GM18873 (cell line): Measurements from ENCODE around the gene PRG3.
"Not testable (repeated sequence)": the region's sequence is repeated elsewhere in the genome, so short reads cannot be mapped to it uniquely, and the experiment has no call there.

Experiments used
- ATAC-seq: cut with Tn5 transposase; IDR thresholded peaks from one replicate; pipeline ENCODE4 v1.9.1; 2021; ENCODE audit warnings: mild to moderate bottlenecking, moderate library complexity, moderate number of reproducible peaks; ENCODE audit not compliant: unreplicated experiment, low FRiP score

The PRG3 gene

GRCh38 chr11:57345555-57346211 is 35.3 kb downstream of the PRG3 start:
- peak; percentile 56 for ATAC-seq

GRCh38 chr11:57344826-57345225 is 36.1 kb downstream of the PRG3 start:
- ATAC-seq = no peak

- ATAC-seq = no peak
These were observed 37.1 kb downstream of the PRG3 start for GRCh38 chr11:57343825-57344224.

- ATAC-seq = no peak
These were observed 38.2 kb downstream of the PRG3 start for GRCh38 chr11:57342702-57343101.

GRCh38 chr11:57341250-57341808 is 39.6 kb downstream of the PRG3 start:
- no peak for ATAC-seq

GRCh38 chr11:57340039-57340615 is 40.8 kb downstream of the PRG3 start:
- no peak for ATAC-seq

GRCh38 chr11:57339328-57339727 is 41.6 kb downstream of the PRG3 start:
- no peak for ATAC-seq

GRCh38 chr11:57338142-57338541 is 42.8 kb downstream of the PRG3 start, which contains the start of gene P2RX3:
Gene P2RX3, plus strand, starts transcription at chr11:57338352. Its CDS starts 199 bp downstream, at chr11:57338551.
- ATAC-seq = no peak

GRCh38 chr11:57336856-57337255 is 44.1 kb downstream of the PRG3 start:
- ATAC-seq = not testable (repeated sequence)

- ATAC-seq = no peak
These were observed 44.8 kb downstream of the PRG3 start for GRCh38 chr11:57336111-57336666.

GRCh38 chr11:57335343-57336110 is 45.4 kb downstream of the PRG3 start, which contains the start of gene SSRP1:
Gene SSRP1, minus strand, starts transcription at chr11:57335892. Its CDS starts 771 bp downstream, at chr11:57335121.
- ATAC-seq = peak; percentile 94

GRCh38 chr11:57335023-57335342 is 46.0 kb downstream of the PRG3 start:
- ATAC-seq = no peak

- ATAC-seq = no peak
These were observed 48.1 kb downstream of the PRG3 start for GRCh38 chr11:57332694-57333440.

GRCh38 chr11:57331720-57332119 is 49.2 kb downstream of the PRG3 start:
- ATAC-seq = no peak

- no peak for ATAC-seq
These were observed 50.9 kb downstream of the PRG3 start for GRCh38 chr11:57330029-57330428.

GRCh38 chr11:57327721-57328120 is 53.2 kb downstream of the PRG3 start:
- no peak for ATAC-seq
